ENCODE results near the gene CPLX1.
"Not testable (repeated sequence)": the region's sequence is repeated elsewhere in the genome, so short reads cannot be mapped to it uniquely, and the experiment has no call there.

The CPLX1 gene

DNA sequence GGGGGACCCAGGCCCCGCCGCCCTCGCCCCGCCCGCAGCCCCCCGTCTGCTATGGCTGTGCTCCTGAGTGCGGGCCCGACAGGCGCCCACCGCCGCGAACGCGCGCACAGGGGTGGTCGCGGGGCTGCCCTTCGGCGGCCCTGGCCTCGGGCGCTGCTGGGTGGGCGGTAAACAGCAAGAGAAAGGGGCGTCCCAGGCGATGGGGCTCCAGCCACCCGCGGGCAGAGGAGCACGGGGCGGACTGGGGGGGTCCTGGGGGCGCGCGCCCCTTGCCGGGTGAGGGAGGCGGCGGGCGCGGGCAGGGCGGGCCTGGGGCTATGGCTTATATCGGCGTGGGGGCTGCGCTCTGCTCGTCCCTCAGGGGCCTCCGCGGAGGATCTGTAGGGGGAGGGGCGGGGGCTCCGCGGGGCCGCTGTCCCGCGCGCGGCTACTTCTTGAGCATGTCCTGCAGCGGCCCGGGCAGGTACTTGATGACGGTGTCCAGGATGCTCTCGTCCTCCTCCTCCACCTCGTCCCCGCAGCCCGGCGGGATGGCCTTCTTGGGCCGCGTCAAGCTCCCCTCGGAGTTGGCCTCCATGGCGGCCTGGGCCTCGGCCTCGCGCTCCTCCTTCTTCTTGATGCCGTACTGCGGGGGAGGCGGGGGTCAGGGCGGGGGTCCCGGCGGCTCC lies 39.7 kb downstream of the CPLX1 start:
- no peak overlapping the region for H3K4me3 ChIP-seq (ENCODE audit: low read depth, low read length)
- no peak for DNase-seq (ENCODE audit: low read depth)

GRCh38 chr4:785332-786073 lies 40.4 kb downstream of the CPLX1 start:
- H3K4me3 ChIP-seq (ENCODE audit: low read depth, low read length): no peak overlapping the region
- DNase-seq (ENCODE audit: low read depth): no peak

DNA sequence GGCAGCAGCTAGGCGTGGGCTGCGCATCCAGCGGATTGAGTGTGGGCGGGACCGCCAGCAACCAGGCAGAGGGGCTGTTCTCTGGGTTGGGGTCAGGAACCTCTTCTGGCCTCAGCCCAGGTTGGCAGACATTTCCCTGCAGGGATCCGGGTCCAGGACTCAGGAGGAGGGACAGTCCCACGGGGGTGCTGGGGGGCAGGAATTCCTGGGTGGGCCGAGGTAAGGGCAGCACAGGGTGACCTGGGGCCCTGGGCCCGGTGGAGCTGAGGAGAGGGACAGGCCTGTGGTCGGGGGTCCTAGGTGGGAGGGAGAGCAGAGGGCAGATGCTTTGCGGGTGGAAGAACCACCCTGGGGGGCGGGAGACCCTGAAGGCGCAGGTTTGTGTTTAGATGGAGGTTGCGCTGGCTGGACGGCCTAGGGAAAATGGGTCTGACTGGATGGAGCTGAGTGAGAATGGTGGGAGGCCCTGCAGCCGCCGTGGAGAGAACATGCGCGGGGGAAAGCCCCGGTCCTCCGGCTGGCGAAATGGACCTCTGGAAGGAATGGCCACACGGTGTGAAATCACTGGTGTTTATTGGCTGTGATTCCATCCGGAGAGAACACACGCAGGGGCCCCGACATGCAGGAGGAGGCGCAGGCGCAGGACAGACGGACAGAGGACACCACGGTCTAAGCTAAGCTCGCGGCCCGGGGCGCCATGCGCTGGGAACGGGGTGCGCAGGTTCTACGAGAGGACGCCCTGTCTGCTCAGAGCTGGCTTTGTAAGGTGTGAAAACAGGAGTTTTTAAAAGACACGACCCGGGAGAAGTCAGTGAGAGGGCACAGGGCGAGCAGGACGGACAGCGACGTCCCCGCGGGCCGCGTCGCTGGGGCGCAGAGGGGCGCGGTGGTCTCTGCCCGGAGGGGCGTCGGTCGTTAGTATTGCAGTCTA lies 41.3 kb downstream of the CPLX1 start:
- DNase-seq (ENCODE audit: low read depth): no peak
- no peak overlapping the region for H3K4me3 ChIP-seq (ENCODE audit: low read depth, low read length)

GRCh38 chr4:781493-782216 lies 44.3 kb downstream of the CPLX1 start:
- peak; percentile 97 for DNase-seq (ENCODE audit: low read depth)
- H3K4me3 ChIP-seq (ENCODE audit: low read depth, low read length): peak overlapping the region; percentile 99

GRCh38 chr4:780716-781492 lies 45.0 kb downstream of the CPLX1 start:
- DNase-seq (ENCODE audit: low read depth): no peak
- H3K4me3 ChIP-seq (ENCODE audit: low read depth, low read length): peak overlapping the region; percentile 99

DNA sequence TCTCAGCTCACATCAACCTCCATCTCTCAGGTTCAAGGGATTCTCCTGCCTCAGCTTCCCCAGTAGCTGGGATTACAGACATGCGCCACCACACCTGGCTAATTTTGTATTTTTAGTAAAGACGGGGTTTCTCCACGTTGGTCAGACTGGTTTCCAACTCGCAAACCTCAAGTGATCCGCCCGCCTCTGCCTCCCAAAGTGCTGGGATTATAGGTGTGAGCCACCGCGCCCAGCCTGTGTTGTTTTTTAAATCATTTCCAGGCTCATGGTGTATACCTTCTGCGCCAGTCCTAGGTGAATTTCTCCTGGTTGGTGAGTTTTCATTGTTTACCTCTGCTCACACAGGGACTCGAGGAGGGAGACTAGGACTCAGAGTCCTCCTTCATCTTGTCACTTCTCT lies 45.7 kb downstream of the CPLX1 start:
- DNase-seq (ENCODE audit: low read depth): not testable (repeated sequence)
- H3K4me3 ChIP-seq (ENCODE audit: low read depth, low read length): peak overlapping the region; percentile 99

- no peak overlapping the region for H3K4me3 ChIP-seq (ENCODE audit: low read depth, low read length)
- no peak for DNase-seq (ENCODE audit: low read depth)
Measured at GRCh38 chr4:779555-779954, 46.4 kb downstream of the CPLX1 start.

DNA sequence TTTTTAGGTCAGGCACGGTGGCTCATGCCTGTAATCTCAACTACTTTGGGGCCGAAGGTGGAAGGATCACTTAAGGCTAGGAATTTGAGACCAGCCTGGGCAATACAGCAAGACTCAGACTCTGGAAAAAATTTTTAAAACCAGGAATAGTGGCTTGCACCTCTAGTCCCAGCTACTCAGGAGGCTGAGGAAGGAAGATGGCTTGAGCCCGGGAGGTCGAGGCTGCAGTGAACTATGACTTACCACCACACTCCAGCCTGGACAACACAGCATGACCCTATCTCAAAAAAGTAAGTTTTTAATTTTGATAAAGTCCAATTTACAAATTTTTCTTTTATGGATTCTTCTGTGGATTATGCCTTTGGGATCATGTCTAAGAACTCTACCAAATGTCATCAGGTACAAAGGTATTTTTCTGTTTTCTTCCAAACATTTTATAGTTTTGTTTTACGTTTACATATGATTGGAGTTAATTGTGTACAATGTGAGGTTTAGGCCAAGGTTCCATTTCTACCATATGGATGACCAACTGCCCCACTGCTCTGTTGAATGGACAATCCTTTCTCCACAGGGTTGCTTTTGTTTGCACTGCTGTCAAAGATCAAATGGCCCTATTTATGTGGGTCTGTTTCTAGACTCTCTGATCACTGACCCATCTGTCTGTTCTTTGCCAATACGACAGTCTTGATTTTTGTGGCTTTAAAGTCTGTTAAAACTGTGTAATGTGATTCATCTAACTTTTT lies 48.2 kb downstream of the CPLX1 start:
- no peak for DNase-seq (ENCODE audit: low read depth)
- no peak overlapping the region for H3K4me3 ChIP-seq (ENCODE audit: low read depth, low read length)

- H3K4me3 ChIP-seq (ENCODE audit: low read depth, low read length): no peak overlapping the region
- DNase-seq (ENCODE audit: low read depth): no peak
Measured at GRCh38 chr4:776743-777441, 49.0 kb downstream of the CPLX1 start.

GRCh38 chr4:775485-775884 lies 50.4 kb downstream of the CPLX1 start:
- not testable (repeated sequence) for H3K4me3 ChIP-seq (ENCODE audit: low read depth, low read length); DNase-seq (ENCODE audit: low read depth)

- H3K4me3 ChIP-seq (ENCODE audit: low read depth, low read length); DNase-seq (ENCODE audit: low read depth): not testable (repeated sequence)
Measured at GRCh38 chr4:774419-775092, 51.4 kb downstream of the CPLX1 start.

- H3K4me3 ChIP-seq (ENCODE audit: low read depth, low read length): no peak overlapping the region
- DNase-seq (ENCODE audit: low read depth): no peak
Measured at GRCh38 chr4:773214-773613, 52.7 kb downstream of the CPLX1 start.

DNA sequence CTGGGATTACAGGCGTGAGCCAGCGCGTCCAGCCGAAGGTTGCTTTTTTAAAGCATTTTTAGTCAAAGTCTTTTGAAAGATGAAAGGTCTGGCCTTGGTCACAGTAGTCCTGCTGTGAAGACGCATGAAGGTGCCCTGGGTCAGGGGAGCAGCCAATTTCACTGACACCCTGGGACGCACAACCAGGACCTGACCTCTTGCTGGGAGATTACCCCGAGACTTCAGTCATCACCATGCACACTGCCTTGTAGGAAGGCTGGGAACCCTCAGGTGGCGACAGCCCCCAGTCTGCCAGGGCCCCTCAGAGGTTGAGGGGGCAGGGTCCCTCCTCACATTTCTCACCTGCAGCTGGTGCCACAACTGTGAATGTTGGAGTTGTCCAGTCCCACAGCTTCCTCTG lies 53.2 kb downstream of the CPLX1 start:
- H3K4me3 ChIP-seq (ENCODE audit: low read depth, low read length): no peak overlapping the region
- DNase-seq (ENCODE audit: low read depth): no peak

DNA sequence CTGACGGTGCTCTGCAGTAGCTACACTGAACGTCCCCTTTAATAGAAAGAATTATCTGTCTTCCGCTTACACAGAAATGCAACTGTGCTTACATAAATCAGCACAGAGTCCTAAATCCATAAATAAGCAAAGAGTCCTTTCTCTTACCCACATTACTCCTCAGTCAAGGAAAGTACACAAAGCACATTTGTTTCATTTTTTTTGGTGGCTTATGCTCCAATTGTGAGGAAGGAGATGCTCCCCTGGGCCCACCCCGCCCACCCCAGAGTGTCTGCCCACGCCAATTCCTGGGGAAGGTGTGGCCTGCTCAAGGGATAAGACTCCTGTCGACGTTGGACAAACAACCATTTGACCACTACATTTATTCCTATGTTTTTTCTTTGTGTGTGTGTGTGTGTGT lies 53.8 kb downstream of the CPLX1 start:
- no peak overlapping the region for H3K4me3 ChIP-seq (ENCODE audit: low read depth, low read length)
- no peak for DNase-seq (ENCODE audit: low read depth)

DNA sequence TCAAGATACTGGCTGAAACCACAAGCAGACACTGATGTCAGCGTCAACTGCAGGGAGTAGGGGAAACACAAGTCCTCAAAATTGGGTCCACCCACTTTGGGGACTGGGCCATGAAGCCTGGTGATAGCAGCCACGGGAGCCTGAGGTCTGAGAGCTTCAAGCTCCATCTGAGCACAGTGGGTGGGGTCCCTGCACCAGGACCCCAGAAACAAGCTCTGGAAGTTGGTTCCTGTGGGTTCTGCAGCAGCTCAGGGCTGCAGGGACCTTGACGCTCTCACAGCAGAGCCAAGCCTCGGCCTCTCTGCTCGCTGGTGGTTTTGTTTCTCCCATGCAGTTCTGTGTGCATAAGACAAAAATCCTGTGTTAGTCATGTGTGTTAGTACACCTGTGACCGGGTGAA lies 54.5 kb downstream of the CPLX1 start:
- H3K4me3 ChIP-seq (ENCODE audit: low read depth, low read length): no peak overlapping the region
- no peak for DNase-seq (ENCODE audit: low read depth)

- H3K4me3 ChIP-seq (ENCODE audit: low read depth, low read length): no peak overlapping the region
- DNase-seq (ENCODE audit: low read depth): no peak
Measured at GRCh38 chr4:770022-770421, 55.9 kb downstream of the CPLX1 start.

DNA sequence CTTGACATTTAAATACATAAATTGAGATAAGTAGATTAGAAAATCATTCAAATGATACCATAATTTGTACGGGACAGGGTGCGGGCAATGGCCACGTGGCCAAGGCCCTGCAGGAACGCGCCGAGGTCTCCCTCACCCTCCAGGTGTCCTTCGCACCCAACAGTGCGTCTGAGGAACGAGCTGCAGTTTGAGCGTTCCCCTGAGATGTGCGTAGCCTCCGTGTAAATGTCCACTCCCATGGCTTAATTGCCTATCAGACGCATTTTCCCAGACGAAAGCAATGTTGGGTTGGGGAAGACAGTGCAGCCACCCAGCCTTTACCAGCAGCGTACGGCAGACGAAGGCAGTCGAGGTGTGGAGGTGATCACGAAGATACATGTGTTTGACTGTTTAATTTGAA lies 56.4 kb downstream of the CPLX1 start:
- DNase-seq (ENCODE audit: low read depth): no peak
- H3K4me3 ChIP-seq (ENCODE audit: low read depth, low read length): no peak overlapping the region
